Measurements from ENCODE around the gene C4orf50.

Gene C4orf50

DNA sequence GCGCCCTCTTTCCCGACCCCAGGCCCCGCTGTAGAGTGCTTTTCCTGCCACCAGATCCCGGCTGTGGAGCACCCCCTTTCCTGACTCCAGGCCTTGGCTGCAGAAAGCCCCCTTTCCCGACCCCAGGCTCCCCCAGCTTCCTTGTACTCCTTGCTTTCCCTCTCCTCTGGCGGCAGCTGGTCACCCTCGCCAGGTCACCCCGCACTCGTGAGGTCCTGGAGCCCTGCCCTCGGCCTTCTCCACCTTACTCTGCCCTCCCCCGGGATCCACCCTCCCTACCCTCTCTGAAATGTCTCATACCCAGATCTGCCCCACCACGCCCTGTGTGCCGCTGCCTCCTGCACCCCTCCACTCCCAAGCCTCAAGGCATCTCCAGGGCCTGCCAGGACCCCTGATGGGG, 25.0 kb upstream of the C4orf50 start:
- no peak for DNase-seq (ENCODE audit: low read depth)

DNA sequence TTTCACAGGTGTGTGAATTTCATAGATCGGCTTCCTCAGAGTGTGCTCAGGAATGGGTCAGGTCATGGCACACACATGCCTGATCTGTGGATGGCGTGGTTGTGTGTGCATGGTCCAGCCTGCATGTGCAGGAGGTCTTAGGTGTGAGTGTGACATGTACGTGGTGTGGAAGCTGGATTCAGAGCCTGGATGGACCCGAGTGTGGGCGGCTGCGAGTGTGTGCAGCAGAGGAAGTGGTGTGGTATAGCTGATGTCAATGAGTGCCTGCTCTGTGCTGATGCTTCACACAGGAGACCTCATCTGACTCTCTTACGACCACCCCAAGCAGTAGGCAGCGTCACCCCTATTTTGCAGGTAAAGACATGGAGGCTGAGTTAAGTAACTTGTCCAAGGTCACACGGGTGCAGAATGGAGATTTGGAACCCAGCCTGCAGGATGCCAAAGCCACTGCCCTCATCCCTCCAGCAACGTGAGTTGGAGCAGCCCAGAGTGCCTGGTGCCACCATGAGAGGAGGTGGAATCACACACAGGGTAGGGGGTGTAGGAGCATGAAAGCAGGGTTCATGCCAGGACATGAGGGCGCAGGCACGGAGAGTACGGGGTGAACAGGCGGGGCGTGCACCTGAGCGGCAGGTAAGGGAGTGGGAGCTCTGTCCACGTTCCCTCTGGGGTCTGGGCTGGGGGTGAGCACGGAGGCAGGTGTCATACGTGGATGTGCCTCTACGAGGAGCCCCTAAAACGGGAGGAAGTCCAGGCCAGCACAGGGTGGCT, 24.2 kb upstream of the C4orf50 start:
- DNase-seq (ENCODE audit: low read depth), result no peak

- DNase-seq (ENCODE audit: low read depth), result no peak
These were observed 23.6 kb upstream of the C4orf50 start for GRCh38 chr4:6041800-6042199.

- DNase-seq (ENCODE audit: low read depth), result no peak
These were observed 20.5 kb upstream of the C4orf50 start for GRCh38 chr4:6038711-6039110.

DNA sequence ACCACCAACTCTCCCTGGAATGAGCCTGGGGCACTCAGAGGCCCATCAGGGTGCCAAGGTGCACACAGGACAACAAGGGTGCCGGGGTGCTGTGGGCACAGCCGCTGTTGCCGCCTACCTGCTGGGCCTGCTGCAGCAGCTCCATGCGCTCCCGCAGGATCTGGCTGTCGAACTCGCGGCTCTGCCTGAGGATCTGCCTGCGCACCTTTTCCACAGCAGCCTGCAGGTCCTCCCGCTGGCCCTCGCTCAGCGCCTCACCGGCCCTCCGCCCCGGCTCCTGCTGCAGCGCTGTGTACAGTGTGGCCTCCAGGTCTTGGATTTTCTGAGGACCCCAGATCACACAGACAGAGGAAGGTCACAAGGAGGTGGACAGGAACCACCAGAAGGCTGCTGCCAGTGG, 17.6 kb upstream of the C4orf50 start:
- no peak for DNase-seq (ENCODE audit: low read depth)

- no peak for DNase-seq (ENCODE audit: low read depth)
These were observed 15.2 kb upstream of the C4orf50 start for GRCh38 chr4:6033381-6033780.

DNA sequence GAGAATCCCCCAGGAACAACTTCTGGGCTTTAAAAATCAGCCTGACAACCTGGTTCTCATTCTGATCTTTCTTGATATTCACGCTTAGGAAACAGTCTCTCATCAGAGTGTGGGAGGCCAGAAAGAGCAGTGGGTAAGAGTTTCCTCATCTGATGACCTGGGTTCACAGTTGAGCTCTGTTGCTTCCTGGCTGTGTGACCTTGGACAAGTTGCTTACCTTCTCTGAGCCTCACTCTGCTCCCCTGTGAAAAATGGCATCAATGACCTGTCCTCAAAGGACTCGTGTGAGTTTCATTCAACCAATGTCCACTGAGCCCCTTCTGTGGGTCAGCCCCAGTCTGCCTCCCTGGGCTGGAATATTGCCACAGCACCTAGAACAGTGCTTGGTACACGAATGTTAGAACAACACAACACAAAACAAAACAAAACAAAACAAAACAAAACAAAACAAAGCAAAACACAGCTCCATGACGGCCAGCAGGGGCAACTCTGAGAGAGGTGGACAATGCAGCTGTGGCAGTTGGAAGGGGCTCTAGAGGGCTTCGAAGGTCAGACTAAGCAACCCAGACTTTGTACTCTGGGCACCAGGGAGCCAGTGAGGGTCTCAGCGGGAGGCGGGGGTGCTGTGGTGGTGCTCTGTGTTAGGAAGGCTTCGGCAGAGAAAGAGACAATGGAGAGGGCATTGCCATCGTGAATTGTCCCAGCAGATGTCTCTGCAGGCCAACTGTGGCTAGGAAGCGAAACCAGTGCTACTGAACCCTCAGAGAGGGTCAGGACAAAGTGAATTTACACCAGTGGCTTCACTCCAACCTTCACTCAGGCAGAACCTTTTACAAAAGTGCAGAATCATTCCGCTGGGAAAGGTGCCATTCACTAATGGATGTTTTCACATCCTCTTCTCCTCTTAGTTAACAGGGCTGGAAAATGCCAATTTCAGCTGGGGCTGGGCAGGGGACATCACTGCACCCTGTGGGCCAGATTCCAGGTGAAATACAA, 14.3 kb upstream of the C4orf50 start:
- DNase-seq (ENCODE audit: low read depth), result no peak

DNA sequence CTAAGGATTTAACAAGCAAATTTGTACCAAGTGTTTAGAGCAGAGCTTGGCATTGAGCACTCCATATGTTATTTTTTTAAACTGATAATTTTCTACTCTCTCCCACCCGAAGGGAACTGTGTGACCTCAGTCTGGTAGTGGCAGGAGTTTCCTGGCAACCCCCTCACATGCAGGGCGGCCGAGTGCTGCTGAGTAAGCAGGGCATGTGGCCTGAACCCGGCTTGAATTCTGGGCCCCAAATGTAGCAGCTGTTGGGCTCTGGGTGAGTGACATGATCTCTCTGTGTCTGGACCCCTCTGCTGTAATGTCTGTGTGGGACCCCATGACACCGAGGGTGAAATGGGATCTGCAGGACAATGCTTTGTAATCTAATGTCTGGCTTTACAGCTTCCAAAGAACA, 13.6 kb upstream of the C4orf50 start:
- DNase-seq (ENCODE audit: low read depth), result no peak

DNA sequence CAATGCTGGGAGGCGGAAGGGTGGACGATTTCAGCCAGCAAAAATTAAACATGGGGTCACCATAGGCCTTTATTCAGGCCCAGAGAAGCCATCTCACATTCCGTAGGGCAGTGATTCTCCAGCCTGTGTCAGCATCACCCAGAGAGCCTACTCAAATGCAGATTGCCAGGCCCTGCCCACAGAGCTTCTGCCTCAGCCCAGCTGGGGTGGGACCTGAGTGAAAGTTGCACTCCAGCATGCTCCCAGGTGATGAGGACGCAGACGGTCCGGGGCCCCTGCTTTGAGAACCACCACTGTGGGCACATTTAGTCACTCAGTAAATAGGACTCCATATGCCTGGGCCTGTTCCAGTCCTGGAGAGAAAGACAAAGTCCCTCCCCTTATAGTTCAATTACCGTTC, 12.4 kb upstream of the C4orf50 start:
- no peak for DNase-seq (ENCODE audit: low read depth)

DNA sequence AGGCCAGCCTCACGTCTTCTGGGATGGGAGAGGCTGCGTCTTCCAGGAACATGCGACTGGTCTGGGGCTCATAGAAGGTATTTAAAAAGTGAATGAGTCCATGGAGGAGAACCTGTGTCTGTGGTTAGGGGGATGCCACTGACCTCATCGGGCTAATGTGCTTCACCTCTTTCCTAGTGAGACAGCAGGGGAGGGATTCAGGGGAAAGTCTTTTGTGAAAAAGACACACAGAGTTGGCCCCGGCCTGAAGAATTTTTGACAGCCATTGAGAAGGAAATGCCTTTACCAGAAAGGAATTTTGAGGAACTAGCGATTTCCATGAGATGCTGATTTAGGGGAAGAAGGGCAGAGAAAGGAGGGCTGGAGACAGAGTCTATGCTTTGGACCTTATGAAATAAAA, 11.0 kb upstream of the C4orf50 start:
- no peak for DNase-seq (ENCODE audit: low read depth)

- DNase-seq (ENCODE audit: low read depth), result no peak
These were observed 9.9 kb upstream of the C4orf50 start for GRCh38 chr4:6028168-6028567.

DNA sequence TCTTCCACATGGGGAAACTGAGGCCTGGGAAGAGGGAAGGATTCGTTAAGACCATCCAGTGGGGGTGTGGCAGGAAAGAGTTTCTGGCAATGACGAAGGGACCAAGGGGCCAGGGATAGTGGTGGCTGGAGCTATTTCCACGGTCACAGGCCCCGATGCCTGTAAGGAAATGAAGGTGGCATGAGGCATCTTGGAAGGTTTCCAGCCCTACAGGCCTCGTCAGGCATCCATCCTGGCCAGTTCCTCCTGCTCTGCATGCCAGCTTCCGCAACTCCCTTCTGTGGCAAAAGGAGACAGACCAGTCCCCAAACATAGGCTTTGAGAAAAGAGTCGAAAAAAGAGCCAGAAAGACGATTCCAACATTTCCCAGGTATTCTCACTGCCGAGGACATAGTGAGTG, 9.2 kb upstream of the C4orf50 start:
- no peak for DNase-seq (ENCODE audit: low read depth)

DNA sequence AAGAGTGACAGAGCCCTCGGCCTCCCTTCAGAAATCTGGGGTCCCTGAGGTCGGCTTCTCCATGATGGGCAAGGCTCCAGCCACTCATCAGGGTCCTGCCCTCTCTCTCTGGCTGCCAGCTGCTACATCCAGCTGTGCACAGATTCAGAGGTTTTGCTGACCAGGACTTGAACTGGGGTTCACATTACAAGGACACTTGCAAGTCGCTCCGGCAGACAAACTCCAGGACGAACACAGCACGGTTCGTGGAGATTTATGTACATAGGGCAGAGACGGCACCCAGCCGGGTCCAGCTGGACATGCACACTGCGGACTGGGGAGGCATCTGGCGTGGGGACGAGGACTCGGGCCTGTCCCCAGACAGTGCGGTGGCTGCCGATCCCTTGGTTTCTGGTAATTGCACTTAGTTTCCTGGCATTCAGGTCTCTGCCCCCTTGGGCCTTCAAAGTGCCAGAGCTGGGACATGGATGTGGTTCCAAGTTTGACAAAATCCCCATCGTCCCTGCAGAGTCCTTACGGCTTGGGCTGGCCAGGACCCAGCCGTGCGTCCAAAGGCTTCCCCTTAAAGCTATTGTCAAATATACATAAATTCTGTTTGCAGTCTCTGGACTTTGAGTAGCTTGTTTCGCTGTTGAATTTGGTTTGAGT, 6.2 kb upstream of the C4orf50 start:
- DNase-seq (ENCODE audit: low read depth), result no peak

- no peak for DNase-seq (ENCODE audit: low read depth)
These were observed 5.5 kb upstream of the C4orf50 start for GRCh38 chr4:6023731-6024130.

- no peak for DNase-seq (ENCODE audit: low read depth)
These were observed 4.5 kb upstream of the C4orf50 start for GRCh38 chr4:6022607-6023288.

GRCh38 chr4:6021831-6022606, 3.8 kb upstream of the C4orf50 start:
- DNase-seq (ENCODE audit: low read depth), result no peak

DNA sequence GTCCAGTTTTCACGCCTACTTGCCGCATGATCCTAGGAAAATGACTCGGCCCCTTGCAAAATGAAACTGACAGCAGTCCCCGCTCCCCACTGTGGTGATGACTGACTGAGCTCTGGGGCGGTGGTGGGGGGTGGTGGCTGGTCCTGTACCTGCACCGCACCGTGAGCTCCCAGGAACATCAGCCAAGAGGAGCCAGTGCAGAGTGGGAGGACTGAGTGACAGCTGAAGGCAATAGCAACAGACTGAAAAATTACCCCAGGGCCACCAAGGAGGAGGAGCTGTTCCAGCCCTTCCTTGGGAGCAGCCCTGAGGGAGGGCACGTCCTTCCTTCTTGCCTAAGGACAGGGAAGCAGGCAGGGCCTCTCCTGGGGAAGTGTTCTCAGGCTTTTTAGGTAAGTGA, 2.4 kb upstream of the C4orf50 start:
- DNase-seq (ENCODE audit: low read depth), result no peak

- no peak for DNase-seq (ENCODE audit: low read depth)
These were observed 1.4 kb upstream of the C4orf50 start for GRCh38 chr4:6019316-6020263.

DNA sequence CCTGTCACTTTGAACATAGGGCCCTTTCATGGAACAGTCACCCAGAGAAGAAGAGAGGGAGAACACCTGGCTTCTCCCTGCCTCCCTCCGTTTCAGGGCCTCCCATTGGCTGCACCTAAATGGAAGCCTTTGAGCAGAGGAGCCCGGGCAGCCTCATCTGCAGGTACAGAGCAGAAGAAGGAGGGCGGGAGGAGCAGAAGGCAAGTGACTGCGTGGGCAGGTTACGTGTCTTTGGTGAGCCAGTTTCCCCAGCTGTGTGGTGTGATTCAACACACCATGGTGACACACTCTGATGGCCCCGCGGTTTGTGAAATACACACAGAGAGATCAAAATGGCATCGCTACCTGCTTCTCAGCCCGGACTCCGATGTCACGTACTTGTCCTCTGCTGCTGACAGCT, 431 bp downstream of the C4orf50 start:
- no peak for DNase-seq (ENCODE audit: low read depth)

DNA sequence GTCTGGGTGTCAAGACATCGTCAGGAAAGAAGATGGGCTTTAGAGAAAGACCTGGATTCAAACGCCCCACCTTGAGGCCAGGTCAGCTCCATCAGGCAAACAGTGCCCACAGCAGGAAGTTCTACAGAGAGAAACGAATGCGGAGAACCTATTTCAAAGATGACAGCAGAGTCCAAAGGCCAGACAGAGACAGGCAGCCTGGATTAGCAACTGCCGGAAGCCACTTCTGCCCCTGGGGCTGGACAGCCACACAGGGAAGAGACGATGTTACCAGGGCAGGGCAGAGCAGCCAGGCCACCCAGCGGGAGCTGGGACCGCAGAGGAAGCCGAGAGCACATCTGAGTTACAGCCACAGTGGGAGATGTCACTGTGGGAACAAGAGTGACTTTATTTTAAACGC, 1.2 kb downstream of the C4orf50 start:
- no peak for DNase-seq (ENCODE audit: low read depth)
